ENCODE measurements around the gene RIOX2.
"Not testable (repeated sequence)": the region's sequence is repeated elsewhere in the genome, so short reads cannot be mapped to it uniquely, and the experiment has no call there.

Gene RIOX2

GRCh38 chr3:97916576-97916975, 55.7 kb downstream of the RIOX2 start:
- DNase-seq (ENCODE audit: low read depth), result no peak
- no peak overlapping the region for H3K4me3 ChIP-seq (ENCODE audit: control insufficient read depth, low read depth, low read length)
- TF ChIP-seq CTCF (IDR thresholded peaks at IDR 0.05; ENCODE audit: control insufficient read depth, insufficient read depth, low read depth, low read length, missing control alignments), result no peak

GRCh38 chr3:97914388-97914787, 57.8 kb downstream of the RIOX2 start:
- TF ChIP-seq CTCF (IDR thresholded peaks at IDR 0.05; ENCODE audit: control insufficient read depth, insufficient read depth, low read depth, low read length, missing control alignments), result no peak
- no peak for DNase-seq (ENCODE audit: low read depth)

GRCh38 chr3:97911459-97911858, 60.8 kb downstream of the RIOX2 start:
- no peak overlapping the region for H3K4me3 ChIP-seq (ENCODE audit: control insufficient read depth, low read depth, low read length)
- no peak for DNase-seq (ENCODE audit: low read depth)
- no peak for TF ChIP-seq CTCF (IDR thresholded peaks at IDR 0.05; ENCODE audit: control insufficient read depth, insufficient read depth, low read depth, low read length, missing control alignments)

More at GRCh38 chr3:97914388-97914787, 57.8 kb downstream of the RIOX2 start:
- H3K4me3 ChIP-seq (ENCODE audit: control insufficient read depth, low read depth, low read length), result no peak overlapping the region

GRCh38 chr3:97910931-97911351, 61.3 kb downstream of the RIOX2 start:
- no peak overlapping the region for H3K4me3 ChIP-seq (ENCODE audit: control insufficient read depth, low read depth, low read length)
- DNase-seq (ENCODE audit: low read depth), result no peak
- TF ChIP-seq CTCF (IDR thresholded peaks at IDR 0.05; ENCODE audit: control insufficient read depth, insufficient read depth, low read depth, low read length, missing control alignments), result no peak

- not testable (repeated sequence) for H3K4me3 ChIP-seq (ENCODE audit: control insufficient read depth, low read depth, low read length)
Measured at GRCh38 chr3:97910236-97910831, 61.9 kb downstream of the RIOX2 start.

GRCh38 chr3:97909830-97910229, 62.4 kb downstream of the RIOX2 start:
- not testable (repeated sequence) for DNase-seq (ENCODE audit: low read depth); H3K4me3 ChIP-seq (ENCODE audit: control insufficient read depth, low read depth, low read length)

More at GRCh38 chr3:97910236-97910831, 61.9 kb downstream of the RIOX2 start:
- DNase-seq (ENCODE audit: low read depth), result not testable (repeated sequence)

- TF ChIP-seq CTCF (IDR thresholded peaks at IDR 0.05; ENCODE audit: control insufficient read depth, insufficient read depth, low read depth, low read length, missing control alignments), result no peak
Measured at GRCh38 chr3:97901313-97902248, 70.7 kb downstream of the RIOX2 start.

More at GRCh38 chr3:97901313-97902248, 70.7 kb downstream of the RIOX2 start:
- H3K4me3 ChIP-seq (ENCODE audit: control insufficient read depth, low read depth, low read length), result no peak overlapping the region
- DNase-seq (ENCODE audit: low read depth), result no peak

Measured in AG09309 (cell line).